B cell (primary cell): ENCODE data around the gene PLEKHH2. TPM values are rescaled to one million over a fixed set of nuclear protein-coding genes. Genes with fewer than 3 reads are reported as not detected.

Experiments
- ATAC-seq: fragments of 200-7000 bp; cut with Tn5 transposase; one replicate; pipeline ENCODE4 v1.10.0; 2021; ENCODE audit warnings: low read depth, mild to moderate bottlenecking, moderate number of reproducible peaks, moderate library complexity
- CTCF ChIA-PET: fragments of 350-600 bp; sonication (Branson Sonifier 250); formaldehyde crosslinking; loops from one replicate; lab custom pipeline; 2021; ENCODE audit warnings: antibody characterized with exemption, inconsistent platforms; lab: Charles Lee
- POLR2A ChIA-PET: fragments of 350-600 bp; sonication (Branson Sonifier 250); formaldehyde crosslinking; loops from one replicate; lab custom pipeline; 2021; ENCODE audit warnings: antibody characterized with exemption; lab: Charles Lee
- DNase-seq: peaks from one replicate; pipeline ENCODE4 v3.0.0; 2013
- H2AFZ ChIP-seq: 2 replicates; pipeline ENCODE4 v1.6.1; 2012; ENCODE audit warnings: mild to moderate bottlenecking, low read depth, low read length; ENCODE audit not compliant: insufficient read depth, poor library complexity, severe bottlenecking
- H3K27ac ChIP-seq, 2 donors: 1 replicate in 1 of 2; 2 replicates in 1 of 2; pipeline ENCODE4 v1.5.1; 2012 to 2013; ENCODE audit warnings: low read length in 2 of 2, mild to moderate bottlenecking in 2 of 2, moderate library complexity in 1 of 2
- H3K27me3 ChIP-seq, 4 experiments: fragments of 200-600 bp in 1 of 4; sonication (generic) in 1 of 4; replicated peaks in 1 of 4; 1 replicate in 2 of 4; 2 replicates in 2 of 4; pipeline versions ENCODE4 v1.6.1 to v1.7.0; 2013 to 2016; ENCODE audit warnings: low read length in 3 of 4, mild to moderate bottlenecking in 2 of 4, mixed read lengths in 1 of 4, moderate library complexity in 1 of 4; ENCODE audit not compliant: insufficient read depth in 4 of 4, control insufficient read depth in 3 of 4; ENCODE audit errors: control extremely low read depth in 1 of 4
- H3K36me3 ChIP-seq, 2 experiments: replicated peaks in 1 of 2; 1 replicate in 1 of 2; 2 replicates in 1 of 2; pipeline versions ENCODE4 v1.6.1 to v1.7.1; 2013; ENCODE audit warnings: low read length in 1 of 2; ENCODE audit not compliant: insufficient read depth in 2 of 2, control insufficient read depth in 1 of 2; ENCODE audit errors: control extremely low read depth in 1 of 2, extremely low read depth in 1 of 2
- H3K4me1 ChIP-seq, 2 donors: fragments of 200-600 bp in 1 of 2; sonication (generic) in 1 of 2; 1 replicate in 1 of 2; 2 replicates in 1 of 2; pipeline versions ENCODE4 v1.5.1 to v1.6.1; 2013 to 2017; ENCODE audit warnings: low read length in 2 of 2; ENCODE audit not compliant: control insufficient read depth in 2 of 2, insufficient read depth in 2 of 2
- H3K4me2 ChIP-seq: replicated peaks from 2 replicates; pipeline ENCODE3; 2012; ENCODE audit warnings: mild to moderate bottlenecking, low read depth, low read length; ENCODE audit not compliant: poor library complexity, severe bottlenecking
- H3K4me3 ChIP-seq, 5 experiments: fragments of 200-600 bp in 1 of 5; sonication (generic) in 1 of 5; 1 replicate in 3 of 5; 2 replicates in 2 of 5; pipeline versions ENCODE4 v1.5.1 to v1.7.0; 2011 to 2016; ENCODE audit warnings: low read length in 4 of 5, mild to moderate bottlenecking in 4 of 5, low read depth in 2 of 5, control low read depth in 1 of 5, moderate library complexity in 1 of 5; ENCODE audit not compliant: insufficient read depth in 1 of 5; ENCODE audit errors: control extremely low read depth in 1 of 5, extremely low read depth in 1 of 5
- H3K79me2 ChIP-seq: fragments of 200-600 bp; sonication (generic); one replicate; pipeline ENCODE4 v1.6.0; 2016; ENCODE audit warnings: low read length; ENCODE audit not compliant: control insufficient read depth, insufficient read depth
- H3K9ac ChIP-seq: fragments of 200-600 bp; sonication (generic); 2 replicates; pipeline ENCODE4 v1.6.1; 2017; ENCODE audit warnings: mild to moderate bottlenecking, low read length, moderate library complexity
- H3K9me3 ChIP-seq, 3 donors: one replicate each; pipeline versions ENCODE4 v1.6.1 to v1.7.1; 2013; ENCODE audit warnings: low read length in 2 of 3; ENCODE audit not compliant: control insufficient read depth in 2 of 3, insufficient read depth in 1 of 3; ENCODE audit errors: control extremely low read depth in 1 of 3
- H4K20me1 ChIP-seq: 2 replicates; pipeline ENCODE4 v1.6.0; 2012; ENCODE audit warnings: mild to moderate bottlenecking, low read length; ENCODE audit not compliant: insufficient read depth, control insufficient read depth, poor library complexity, severe bottlenecking
- H3K27ac Mint-ChIP-seq: one replicate; pipeline ENCODE4 v1.8.0; 2021; ENCODE audit warnings: mixed read lengths
- H3K27me3 Mint-ChIP-seq: one replicate; pipeline ENCODE4 v1.8.0; 2021; ENCODE audit warnings: mixed read lengths
- H3K4me1 Mint-ChIP-seq: one replicate; pipeline ENCODE4 v1.8.0; 2021; ENCODE audit warnings: mixed read lengths
- H3K4me3 Mint-ChIP-seq: one replicate; pipeline ENCODE4 v1.8.0; 2021; ENCODE audit warnings: mixed read lengths
- H3K9me3 Mint-ChIP-seq: one replicate; pipeline ENCODE4 v1.8.0; 2022; ENCODE audit warnings: mixed read lengths; ENCODE audit not compliant: insufficient read depth
- EZH2 ChIP-seq: IDR thresholded peaks from 2 replicates; pipeline ENCODE4 v1.6.1; 2012; ENCODE audit warnings: borderline replicate concordance, low read depth, mild to moderate bottlenecking, moderate library complexity, low read length; ENCODE audit not compliant: insufficient read depth, poor library complexity, severe bottlenecking
- WGBS: methylation state at CpG from one replicate; pipeline ENCODE4 v1.1.5; 2013; ENCODE audit warnings: missing lambda C conversion rate; ENCODE audit not compliant: insufficient coverage; 5-methylcytosine and 5-hydroxymethylcytosine counted together
- intact Hi-C: fragments of 100-400 bp; cut with micrococcal nuclease; formaldehyde crosslinking; loops from one replicate; pipeline ENCODE4 v1.10.0; 2022
- polyA plus RNA-seq: library from polyadenylated mRNA; depleted of rRNA; stranded (reverse); fragments of >200 nt; gene quantifications from 2 replicates; pipeline ENCODE4 v1.2.3, GENCODE V29; 2012
- total RNA-seq, 2 donors: library from RNA; stranded (reverse); fragments of 120-200 nt in 1 of 2; gene quantifications; 1 replicate in 1 of 2; 2 replicates in 1 of 2; pipeline versions ENCODE4 v1.2.3 to v1.2.4, GENCODE V29; 2013 to 2022
- TF ChIP-seq, protein P1 (sequence below): fragments of 200-600 bp; IDR thresholded peaks from one replicate; pipeline ENCODE4 v1.8.0; 2022; ENCODE audit warnings: antibody characterized with exemption, mild to moderate bottlenecking

Gene PLEKHH2
- total and polyA plus RNA-seq, 2 donors (not counting 1 experiment from before 2014, with no cell fraction given) = 0.17 to 0.19 TPM

GRCh38 chr2:43631618-43632317 is 5.3 kb upstream of the PLEKHH2 start:
- intact Hi-C loops = no loop called here
- Histone ChIP-seq H2AFZ (no peak overlapping the region), H3K79me2 (no peaks in the 10 kb centered on the region), H3K4me3 (no peak overlapping the region), H3K27ac (no peak overlapping the region), H3K4me2 (no peak overlapping the region), H3K9ac (no peak overlapping the region), H3K9me3 (peaks cover 0 to 1% (median 0%) of the 10 kb centered on the region in 3 donors), H3K4me1 (peaks cover 2 to 4% of the 10 kb centered on the region in 2 donors), H4K20me1 (no peaks in the 10 kb centered on the region), H3K27me3 (peaks cover 0 to 24% (median 16%) of the 10 kb centered on the region in 4 experiments), H3K36me3 (no peaks in the 10 kb centered on the region)
- TF ChIP-seq EZH2 = no peak
- TF ChIP-seq, protein P1, sequence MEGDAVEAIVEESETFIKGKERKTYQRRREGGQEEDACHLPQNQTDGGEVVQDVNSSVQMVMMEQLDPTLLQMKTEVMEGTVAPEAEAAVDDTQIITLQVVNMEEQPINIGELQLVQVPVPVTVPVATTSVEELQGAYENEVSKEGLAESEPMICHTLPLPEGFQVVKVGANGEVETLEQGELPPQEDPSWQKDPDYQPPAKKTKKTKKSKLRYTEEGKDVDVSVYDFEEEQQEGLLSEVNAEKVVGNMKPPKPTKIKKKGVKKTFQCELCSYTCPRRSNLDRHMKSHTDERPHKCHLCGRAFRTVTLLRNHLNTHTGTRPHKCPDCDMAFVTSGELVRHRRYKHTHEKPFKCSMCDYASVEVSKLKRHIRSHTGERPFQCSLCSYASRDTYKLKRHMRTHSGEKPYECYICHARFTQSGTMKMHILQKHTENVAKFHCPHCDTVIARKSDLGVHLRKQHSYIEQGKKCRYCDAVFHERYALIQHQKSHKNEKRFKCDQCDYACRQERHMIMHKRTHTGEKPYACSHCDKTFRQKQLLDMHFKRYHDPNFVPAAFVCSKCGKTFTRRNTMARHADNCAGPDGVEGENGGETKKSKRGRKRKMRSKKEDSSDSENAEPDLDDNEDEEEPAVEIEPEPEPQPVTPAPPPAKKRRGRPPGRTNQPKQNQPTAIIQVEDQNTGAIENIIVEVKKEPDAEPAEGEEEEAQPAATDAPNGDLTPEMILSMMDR = no peak
- H3K27ac Mint-ChIP-seq = no peak overlapping the region
- H3K27me3 Mint-ChIP-seq = peaks cover 60% of the 10 kb centered on the region
- 79% methylated on average over 10 of the region's 11 CpGs for WGBS
- H3K4me1 Mint-ChIP-seq = peaks cover 6% of the 10 kb centered on the region
- H3K4me3 Mint-ChIP-seq = no peak overlapping the region
- H3K9me3 Mint-ChIP-seq = peaks cover 3% of the 10 kb centered on the region
- no peak for ATAC-seq
- DNase-seq = no peak
- POLR2A ChIA-PET = no interaction called here
- CTCF ChIA-PET = no interaction called here

- no peaks in the 10 kb centered on the region for H4K20me1 ChIP-seq
Observed at GRCh38 chr2:43634604-43635306, 2.3 kb upstream of the PLEKHH2 start.

More at GRCh38 chr2:43634604-43635306, 2.3 kb upstream of the PLEKHH2 start:
- DNase-seq (no peak), ATAC-seq (no peak)
- intact Hi-C loops = no loop called here
- peaks cover 15% of the 10 kb centered on the region for H3K4me1 Mint-ChIP-seq
- no peak overlapping the region for H3K9ac ChIP-seq
- peaks cover 74% of the 10 kb centered on the region for H3K27me3 Mint-ChIP-seq
- POLR2A ChIA-PET = no interaction called here
- no peak overlapping the region for H3K4me2 ChIP-seq
- no peaks in the 10 kb centered on the region for H3K36me3 ChIP-seq
- peaks cover 15 to 16% of the 10 kb centered on the region in 2 donors for H3K4me1 ChIP-seq
- peaks cover 4% of the 10 kb centered on the region for H3K9me3 Mint-ChIP-seq
- no peaks in the 10 kb centered on the region for H3K79me2 ChIP-seq
- H3K27ac ChIP-seq = no peak overlapping the region
- peaks cover 0 to 36% (median 23%) of the 10 kb centered on the region in 4 experiments for H3K27me3 ChIP-seq
- H3K4me3 Mint-ChIP-seq = no peak overlapping the region
- no peak overlapping the region for H2AFZ ChIP-seq
- H3K4me3 ChIP-seq = no peak overlapping the region
- peaks cover 0 to 11% (median 4%) of the 10 kb centered on the region in 3 donors for H3K9me3 ChIP-seq
- TF ChIP-seq, protein P1 = no peak
- CTCF ChIA-PET = interaction anchor here (0.7 kb wide), 1 partner anchor 90 kb away, joined by 3 read pairs; no protein-coding TSS in a partner anchor
- 81% methylated on average over 3 of the region's 6 CpGs for WGBS
- no peak overlapping the region for H3K27ac Mint-ChIP-seq
